Upper lobe of left lung (tissue), 4 donors: ENCODE data around the gene AKIRIN2.

Source experiments
- CTCF ChIP-seq, 6 experiments: fragments of 450-650 bp in 4 of 6; fragments of 200-600 bp in 2 of 6; sonication (generic) in 2 of 6; IDR thresholded peaks; one replicate each; pipeline ENCODE4 v1.5.1; 2016 to 2019; ENCODE audit warnings: antibody characterized with exemption in 6 of 6
- POLR2A ChIP-seq, 4 donors: fragments of 450-650 bp; IDR thresholded peaks; one replicate each; pipeline ENCODE4 v1.5.1; 2016 to 2017; ENCODE audit warnings: antibody characterized with exemption in 4 of 4, mild to moderate bottlenecking in 2 of 4

- TF ChIP-seq CTCF (IDR thresholded peaks at IDR 0.05) (no peak), POLR2A (IDR thresholded peaks at IDR 0.05) (no peak)
These were observed 40.1 kb upstream of the AKIRIN2 start for GRCh38 chr6:87742106-87742505.
